ENCODE measurements around the gene SFMBT2.

GRCh38 chr10:7405637-7406036 is 5.2 kb downstream of the SFMBT2 start:
- no peak for TF ChIP-seq GATA2 (IDR thresholded peaks at IDR 0.05; ENCODE audit: low read depth, low read length)
- no peak for TF ChIP-seq GATA3 (IDR thresholded peaks at IDR 0.05; ENCODE audit: low read depth, low read length)
